Stimulated activated CD8-positive, alpha-beta memory T cell treated with anti-CD3 and anti-CD28 coated beads, Interleukin-12 subunit alpha, Interleukin-12 subunit beta, amount 100 ng/mL, for 4 hours (primary cell): ENCODE results near the gene CTSS.
"Not testable (repeated sequence)": the region's sequence is repeated elsewhere in the genome, so short reads cannot be mapped to it uniquely, and the experiment has no call there.

Experiments
- DNase-seq: peaks from one replicate; pipeline ENCODE4 v3.0.0-alpha.2; 2020; ENCODE audit warnings: low read depth

CTSS gene

GRCh38 chr1:150775276-150775675 is 9.7 kb upstream of the CTSS start:
- DNase-seq: no peak

DNA sequence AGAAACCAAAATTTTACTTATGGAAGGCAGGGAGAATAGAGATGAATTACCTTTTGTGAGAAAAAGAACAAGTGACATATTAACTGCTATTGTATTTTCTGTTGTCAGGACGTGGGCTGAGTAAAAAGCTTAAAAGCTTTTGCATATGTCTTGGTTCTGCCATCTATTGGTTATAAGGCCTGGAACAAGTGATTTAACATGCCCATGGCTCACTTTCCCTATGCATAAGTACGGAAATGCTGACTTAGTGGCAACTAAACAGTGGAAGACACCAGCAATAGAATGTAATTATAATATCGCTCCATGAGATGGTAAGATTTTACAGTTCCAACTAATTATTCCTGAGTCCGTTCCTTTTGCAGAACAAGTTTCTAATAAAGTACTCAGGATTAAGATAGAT is 6.7 kb upstream of the CTSS start:
- no peak for DNase-seq

- DNase-seq: not testable (repeated sequence)
These were observed 2.1 kb upstream of the CTSS start for GRCh38 chr1:150767704-150768103.

GRCh38 chr1:150765977-150766301 is 361 bp upstream of the CTSS start:
- not testable (repeated sequence) for DNase-seq

DNA sequence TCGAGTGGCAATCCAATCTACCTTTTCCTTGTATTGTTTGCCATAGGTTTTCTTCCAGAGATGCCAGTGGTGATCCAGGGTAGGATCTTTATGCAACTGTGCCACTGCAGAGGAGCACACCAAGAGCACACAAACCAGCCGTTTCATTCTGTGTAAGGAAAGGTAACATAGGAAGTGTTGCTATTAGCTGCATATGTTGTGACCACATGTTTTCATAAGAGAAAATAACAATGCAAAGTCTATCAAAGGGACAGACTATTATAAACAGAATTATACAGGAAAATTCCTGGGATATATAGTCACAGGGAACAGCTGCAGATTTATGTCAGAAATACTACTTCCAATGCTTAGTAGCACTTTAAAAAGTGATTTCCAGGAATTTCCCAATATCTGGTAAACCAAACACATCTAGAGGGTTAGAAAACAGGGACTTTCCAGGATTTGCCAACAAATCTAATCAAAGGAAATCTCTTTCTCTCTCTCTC is 919 bp downstream of the CTSS start:
- no peak for DNase-seq

DNA sequence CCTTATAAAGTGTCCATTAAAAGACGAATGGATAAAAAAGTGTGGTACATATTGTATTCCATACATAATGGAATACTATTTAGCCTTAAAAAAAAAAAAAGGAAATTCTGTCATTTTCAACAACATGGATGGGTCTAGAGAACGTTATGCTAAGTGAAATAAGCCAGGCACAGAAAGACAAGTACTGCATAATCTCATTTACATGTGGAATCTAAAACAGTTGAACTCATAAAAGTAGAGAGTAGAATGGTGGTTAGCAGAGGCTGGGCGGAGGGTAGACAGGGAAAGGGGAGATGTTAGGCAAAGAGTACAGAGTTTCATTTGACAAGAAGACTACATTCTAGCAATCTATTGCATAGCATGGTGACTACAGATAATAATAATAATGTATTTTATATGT is 2.6 kb downstream of the CTSS start:
- no peak for DNase-seq

DNA sequence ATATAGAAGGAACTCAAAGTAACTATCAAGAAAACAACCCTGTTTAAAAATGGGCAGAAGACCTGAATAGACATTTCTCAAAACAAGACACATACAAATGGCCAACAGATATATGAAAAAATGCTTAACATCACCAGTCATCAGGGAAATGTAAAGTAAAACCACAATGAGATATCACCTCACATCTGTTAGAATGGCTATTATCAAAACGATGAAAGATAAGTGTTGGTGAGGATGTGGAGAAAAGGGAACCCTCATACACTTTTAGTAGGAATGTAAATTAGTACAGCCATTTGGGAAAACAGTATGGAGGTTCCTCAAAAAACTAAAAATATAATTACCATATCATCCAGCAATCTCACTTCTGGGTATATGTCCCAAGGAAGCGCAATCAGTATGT is 3.0 kb downstream of the CTSS start:
- no peak for DNase-seq

GRCh38 chr1:150761801-150762200 is 3.8 kb downstream of the CTSS start:
- no peak for DNase-seq

DNA sequence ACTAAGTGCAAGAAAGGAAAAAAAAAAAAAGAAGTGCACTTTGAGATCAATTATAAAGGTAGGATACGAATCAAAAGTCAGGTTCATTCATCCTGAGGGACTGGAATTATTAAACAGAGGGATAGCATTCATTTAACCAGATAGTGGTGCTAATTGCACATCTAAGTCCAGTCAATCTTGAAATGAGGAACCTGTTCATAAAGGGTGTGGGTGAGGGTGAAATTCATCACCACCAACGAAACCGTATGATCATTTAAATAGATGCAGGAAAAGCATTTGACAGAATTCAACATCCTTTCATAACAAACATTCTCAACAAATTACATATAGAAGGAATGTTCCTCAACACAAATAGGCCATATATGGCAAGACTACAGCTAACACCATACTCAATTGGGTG is 5.6 kb downstream of the CTSS start:
- no peak for DNase-seq

DNA sequence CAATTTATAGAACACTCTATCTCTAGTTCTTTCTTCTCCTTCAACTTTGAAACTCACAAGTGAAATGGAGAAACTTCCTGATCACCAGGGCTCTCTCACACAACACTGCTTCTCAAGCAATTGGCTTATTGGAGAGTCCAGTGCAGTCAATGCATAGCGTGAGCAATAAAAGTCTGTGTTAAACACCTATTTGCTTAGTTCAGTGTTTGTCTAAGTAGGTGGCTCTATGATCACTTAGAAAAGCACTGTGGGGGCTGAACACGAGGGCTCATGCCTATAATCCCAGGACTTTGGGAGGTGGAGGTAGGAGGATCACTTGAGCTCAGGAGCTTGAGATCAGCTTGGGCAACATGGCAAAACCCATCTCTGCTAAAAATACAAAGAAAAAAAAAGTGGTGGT is 12.2 kb downstream of the CTSS start:
- no peak for DNase-seq

GRCh38 chr1:150751443-150751842 is 14.1 kb downstream of the CTSS start:
- no peak for DNase-seq

DNA sequence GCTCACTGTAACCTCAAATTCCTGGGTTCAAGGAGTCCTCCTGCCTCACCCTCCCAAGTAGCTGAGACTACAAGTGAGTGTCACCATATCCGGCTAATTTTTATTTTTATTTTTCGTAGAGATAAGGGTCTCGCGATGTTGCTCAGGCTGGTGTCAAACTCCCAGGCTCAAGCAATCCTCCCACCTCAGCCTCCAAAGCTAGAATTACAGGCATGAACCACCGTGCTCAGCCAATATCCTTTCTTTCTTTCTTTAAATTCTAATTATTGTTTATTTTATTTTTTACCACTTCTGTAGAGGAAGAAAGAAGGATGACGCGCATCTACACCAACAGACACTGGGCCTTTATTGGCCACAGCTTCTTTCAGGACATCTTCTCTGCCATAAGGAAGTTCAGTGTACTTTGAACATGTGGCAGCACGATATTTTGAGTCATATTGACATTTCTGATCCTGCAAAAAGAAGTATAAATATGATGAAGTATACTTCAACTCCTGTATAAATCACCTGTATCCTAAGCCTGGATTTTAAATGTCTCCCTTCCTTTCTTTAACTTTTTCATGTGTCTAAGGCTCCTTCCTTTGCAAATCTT is 15.8 kb downstream of the CTSS start:
- DNase-seq: no peak

DNA sequence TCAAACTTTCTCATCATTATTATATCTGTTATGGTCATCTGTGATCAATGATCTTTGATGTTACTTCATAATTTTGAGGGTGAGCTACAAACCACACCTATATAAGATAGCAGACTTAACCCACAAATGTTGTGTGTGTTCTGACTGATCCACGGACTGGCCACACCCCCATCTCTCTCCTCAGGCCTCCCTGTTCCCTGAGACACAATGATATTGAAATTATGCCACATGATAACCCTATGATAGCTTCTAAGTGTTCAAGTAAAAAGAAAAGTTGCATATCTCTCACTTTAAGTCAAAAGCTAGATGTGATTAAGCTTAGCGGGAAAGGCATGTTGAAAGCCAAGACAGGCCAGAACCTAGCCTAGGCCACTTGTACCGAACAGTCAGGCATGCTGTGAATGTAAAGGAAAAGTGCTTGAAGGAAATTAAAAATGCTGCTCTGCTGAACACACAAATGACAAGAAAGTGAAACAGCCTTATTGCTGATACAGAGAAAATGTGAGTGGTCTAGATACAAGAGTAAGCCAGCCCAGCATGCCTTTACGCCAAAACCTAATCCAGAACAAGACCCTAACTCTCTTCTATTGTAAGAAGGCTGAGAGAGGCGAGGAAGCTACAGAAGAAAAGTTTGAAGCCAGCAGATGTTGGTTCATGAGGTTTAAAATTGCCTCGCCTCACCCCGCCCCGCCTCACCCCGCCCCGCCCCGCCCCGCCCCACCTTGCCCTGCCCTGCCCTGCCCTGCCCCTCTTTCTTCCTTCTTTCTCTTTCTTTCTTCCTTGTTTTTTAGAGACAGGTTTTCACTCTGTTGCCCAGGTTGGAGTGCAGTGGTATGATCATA is 16.5 kb downstream of the CTSS start:
- DNase-seq: no peak

GRCh38 chr1:150730130-150730721 is 35.4 kb downstream of the CTSS start:
- DNase-seq: no peak

DNA sequence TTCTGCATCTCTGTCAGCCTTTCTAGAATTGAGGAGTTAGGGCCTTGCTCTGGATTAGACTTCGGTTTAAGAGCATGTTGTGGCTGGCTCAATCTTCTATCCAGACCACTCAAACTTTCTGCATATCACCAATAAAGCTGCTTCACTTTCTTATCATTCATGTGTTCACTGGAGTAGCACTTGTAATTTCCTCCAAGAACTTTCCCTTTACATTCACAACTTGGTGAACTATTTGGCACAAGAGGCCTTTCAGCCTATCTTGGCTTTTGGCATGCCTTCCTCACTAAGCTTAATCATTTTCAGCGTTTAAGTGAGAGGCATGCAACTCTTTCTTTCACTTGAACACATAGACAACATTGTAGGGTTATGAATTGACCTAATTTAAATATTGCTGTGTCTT is 41.2 kb downstream of the CTSS start:
- DNase-seq: no peak

DNA sequence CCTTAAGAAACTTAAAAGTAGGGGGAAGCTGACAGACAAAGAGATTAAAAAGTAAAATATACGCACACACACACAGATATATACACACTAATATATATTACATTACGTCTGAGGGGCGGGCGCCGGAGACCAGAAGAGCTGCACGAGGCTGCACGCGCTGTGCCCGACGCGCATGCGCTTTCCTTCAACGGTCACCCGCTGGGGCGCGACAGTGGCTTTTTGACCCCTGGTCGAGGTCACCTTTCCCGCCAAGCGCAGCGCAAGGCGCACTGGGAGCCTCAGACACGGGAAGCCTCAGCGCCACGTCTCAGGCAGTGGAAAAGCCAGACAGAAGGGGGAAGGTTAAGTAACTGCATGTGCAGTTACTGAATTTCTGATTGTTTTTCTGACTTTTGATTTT is 44.9 kb downstream of the CTSS start, which contains the start of gene HORMAD1:
TSS of gene HORMAD1 (minus strand) at position 193 of the 400 bp plus-strand sequence. CDS start 1,390 bp downstream, outside the sequence.
- no peak for DNase-seq

GRCh38 chr1:150720098-150720497 is 45.5 kb downstream of the CTSS start:
- DNase-seq: no peak

DNA sequence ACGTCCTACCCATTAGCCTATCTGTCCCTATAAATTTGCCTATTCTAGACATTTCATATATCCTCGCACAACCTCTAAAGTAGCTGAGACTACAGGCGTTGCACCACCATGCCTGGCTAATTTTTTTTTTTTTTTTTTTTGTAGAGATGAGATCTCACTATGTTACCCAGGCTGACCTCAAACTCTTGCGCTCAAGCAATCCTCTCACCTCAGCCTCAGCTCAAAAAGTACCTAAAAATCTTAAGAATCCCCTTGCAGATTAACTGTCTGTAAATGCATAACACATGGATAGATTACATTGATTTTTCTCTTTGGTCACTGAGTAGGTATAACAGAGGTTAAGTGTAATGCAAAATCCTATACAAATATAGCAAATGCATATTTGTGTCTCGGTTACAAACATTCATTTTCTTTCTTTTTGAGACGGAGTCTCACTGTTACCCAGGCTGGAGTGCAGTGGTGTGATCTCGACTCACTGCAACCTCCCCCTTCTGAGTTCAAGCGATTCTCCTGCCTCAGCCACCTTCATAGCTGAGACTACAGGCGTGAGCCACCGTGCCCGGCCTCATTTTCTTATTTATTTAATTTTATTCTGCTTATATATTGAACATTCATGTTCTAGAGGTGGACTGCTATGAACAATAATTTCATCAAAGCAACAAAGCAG is 47.2 kb downstream of the CTSS start:
- no peak for DNase-seq

GRCh38 chr1:150709031-150709430 is 56.5 kb downstream of the CTSS start:
- DNase-seq: not testable (repeated sequence)

- DNase-seq: no peak
These were observed 57.0 kb downstream of the CTSS start for GRCh38 chr1:150708595-150708994.

GRCh38 chr1:150706091-150706490 is 59.5 kb downstream of the CTSS start:
- DNase-seq: no peak

DNA sequence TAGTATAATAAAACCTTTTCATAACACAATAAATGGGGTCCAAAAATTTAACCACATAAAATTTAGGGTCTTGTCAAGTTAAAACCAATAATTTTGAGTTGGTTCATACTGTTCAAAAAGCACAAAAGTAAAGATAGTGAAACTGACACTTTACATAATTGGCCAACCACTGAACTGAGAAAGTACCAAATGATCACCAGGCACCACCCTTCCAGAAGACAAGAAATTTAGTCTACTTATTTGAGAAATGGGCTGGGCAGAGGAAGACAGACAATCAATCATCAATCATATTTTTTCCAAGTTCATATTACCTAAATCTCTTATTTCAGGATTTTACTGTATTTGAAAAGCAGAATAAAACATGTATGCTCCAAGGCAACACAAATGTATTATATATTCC is 62.2 kb downstream of the CTSS start:
- no peak for DNase-seq
